B cell (primary cell): Measurements from ENCODE around the gene MYRFL. TPM values are rescaled to one million over a fixed set of nuclear protein-coding genes. Genes with fewer than 3 reads are reported as not detected.

Experiments used
- ATAC-seq: fragments of 200-7000 bp; cut with Tn5 transposase; one replicate; pipeline ENCODE4 v1.10.0; 2021; ENCODE audit warnings: low read depth, mild to moderate bottlenecking, moderate number of reproducible peaks, moderate library complexity
- CTCF ChIA-PET: fragments of 350-600 bp; sonication (Branson Sonifier 250); formaldehyde crosslinking; loops from one replicate; lab custom pipeline; 2021; ENCODE audit warnings: antibody characterized with exemption, inconsistent platforms; lab: Charles Lee
- POLR2A ChIA-PET: fragments of 350-600 bp; sonication (Branson Sonifier 250); formaldehyde crosslinking; loops from one replicate; lab custom pipeline; 2021; ENCODE audit warnings: antibody characterized with exemption; lab: Charles Lee
- DNase-seq: peaks from one replicate; pipeline ENCODE4 v3.0.0; 2013
- H2AFZ ChIP-seq: 2 replicates; pipeline ENCODE4 v1.6.1; 2012; ENCODE audit warnings: mild to moderate bottlenecking, low read depth, low read length; ENCODE audit not compliant: insufficient read depth, poor library complexity, severe bottlenecking
- H3K27ac ChIP-seq, 2 donors: 1 replicate in 1 of 2; 2 replicates in 1 of 2; pipeline ENCODE4 v1.5.1; 2012 to 2013; ENCODE audit warnings: low read length in 2 of 2, mild to moderate bottlenecking in 2 of 2, moderate library complexity in 1 of 2
- H3K27me3 ChIP-seq, 4 experiments: fragments of 200-600 bp in 1 of 4; sonication (generic) in 1 of 4; replicated peaks in 1 of 4; 1 replicate in 2 of 4; 2 replicates in 2 of 4; pipeline versions ENCODE4 v1.6.1 to v1.7.0; 2013 to 2016; ENCODE audit warnings: low read length in 3 of 4, mild to moderate bottlenecking in 2 of 4, mixed read lengths in 1 of 4, moderate library complexity in 1 of 4; ENCODE audit not compliant: insufficient read depth in 4 of 4, control insufficient read depth in 3 of 4; ENCODE audit errors: control extremely low read depth in 1 of 4
- H3K36me3 ChIP-seq, 2 experiments: replicated peaks in 1 of 2; 1 replicate in 1 of 2; 2 replicates in 1 of 2; pipeline versions ENCODE4 v1.6.1 to v1.7.1; 2013; ENCODE audit warnings: low read length in 1 of 2; ENCODE audit not compliant: insufficient read depth in 2 of 2, control insufficient read depth in 1 of 2; ENCODE audit errors: control extremely low read depth in 1 of 2, extremely low read depth in 1 of 2
- H3K4me1 ChIP-seq, 2 donors: fragments of 200-600 bp in 1 of 2; sonication (generic) in 1 of 2; 1 replicate in 1 of 2; 2 replicates in 1 of 2; pipeline versions ENCODE4 v1.5.1 to v1.6.1; 2013 to 2017; ENCODE audit warnings: low read length in 2 of 2; ENCODE audit not compliant: control insufficient read depth in 2 of 2, insufficient read depth in 2 of 2
- H3K4me2 ChIP-seq: replicated peaks from 2 replicates; pipeline ENCODE3; 2012; ENCODE audit warnings: mild to moderate bottlenecking, low read depth, low read length; ENCODE audit not compliant: poor library complexity, severe bottlenecking
- H3K4me3 ChIP-seq, 5 experiments: fragments of 200-600 bp in 1 of 5; sonication (generic) in 1 of 5; 1 replicate in 3 of 5; 2 replicates in 2 of 5; pipeline versions ENCODE4 v1.5.1 to v1.7.0; 2011 to 2016; ENCODE audit warnings: low read length in 4 of 5, mild to moderate bottlenecking in 4 of 5, low read depth in 2 of 5, control low read depth in 1 of 5, moderate library complexity in 1 of 5; ENCODE audit not compliant: insufficient read depth in 1 of 5; ENCODE audit errors: control extremely low read depth in 1 of 5, extremely low read depth in 1 of 5
- H3K79me2 ChIP-seq: fragments of 200-600 bp; sonication (generic); one replicate; pipeline ENCODE4 v1.6.0; 2016; ENCODE audit warnings: low read length; ENCODE audit not compliant: control insufficient read depth, insufficient read depth
- H3K9ac ChIP-seq: fragments of 200-600 bp; sonication (generic); 2 replicates; pipeline ENCODE4 v1.6.1; 2017; ENCODE audit warnings: mild to moderate bottlenecking, low read length, moderate library complexity
- H3K9me3 ChIP-seq, 3 donors: one replicate each; pipeline versions ENCODE4 v1.6.1 to v1.7.1; 2013; ENCODE audit warnings: low read length in 2 of 3; ENCODE audit not compliant: control insufficient read depth in 2 of 3, insufficient read depth in 1 of 3; ENCODE audit errors: control extremely low read depth in 1 of 3
- H4K20me1 ChIP-seq: 2 replicates; pipeline ENCODE4 v1.6.0; 2012; ENCODE audit warnings: mild to moderate bottlenecking, low read length; ENCODE audit not compliant: insufficient read depth, control insufficient read depth, poor library complexity, severe bottlenecking
- H3K27ac Mint-ChIP-seq: one replicate; pipeline ENCODE4 v1.8.0; 2021; ENCODE audit warnings: mixed read lengths
- H3K27me3 Mint-ChIP-seq: one replicate; pipeline ENCODE4 v1.8.0; 2021; ENCODE audit warnings: mixed read lengths
- H3K4me1 Mint-ChIP-seq: one replicate; pipeline ENCODE4 v1.8.0; 2021; ENCODE audit warnings: mixed read lengths
- H3K4me3 Mint-ChIP-seq: one replicate; pipeline ENCODE4 v1.8.0; 2021; ENCODE audit warnings: mixed read lengths
- H3K9me3 Mint-ChIP-seq: one replicate; pipeline ENCODE4 v1.8.0; 2022; ENCODE audit warnings: mixed read lengths; ENCODE audit not compliant: insufficient read depth
- CTCF ChIP-seq: fragments of 200-600 bp; IDR thresholded peaks from one replicate; pipeline ENCODE4 v1.8.0; 2022; ENCODE audit warnings: antibody characterized with exemption, mild to moderate bottlenecking
- EZH2 ChIP-seq: IDR thresholded peaks from 2 replicates; pipeline ENCODE4 v1.6.1; 2012; ENCODE audit warnings: borderline replicate concordance, low read depth, mild to moderate bottlenecking, moderate library complexity, low read length; ENCODE audit not compliant: insufficient read depth, poor library complexity, severe bottlenecking
- WGBS: methylation state at CpG from one replicate; pipeline ENCODE4 v1.1.5; 2013; ENCODE audit warnings: missing lambda C conversion rate; ENCODE audit not compliant: insufficient coverage; 5-methylcytosine and 5-hydroxymethylcytosine counted together
- intact Hi-C: fragments of 100-400 bp; cut with micrococcal nuclease; formaldehyde crosslinking; loops from one replicate; pipeline ENCODE4 v1.10.0; 2022
- polyA plus RNA-seq: library from polyadenylated mRNA; depleted of rRNA; stranded (reverse); fragments of >200 nt; gene quantifications from 2 replicates; pipeline ENCODE4 v1.2.3, GENCODE V29; 2012
- total RNA-seq, 2 donors: library from RNA; stranded (reverse); fragments of 120-200 nt in 1 of 2; gene quantifications; 1 replicate in 1 of 2; 2 replicates in 1 of 2; pipeline versions ENCODE4 v1.2.3 to v1.2.4, GENCODE V29; 2013 to 2022

Gene MYRFL
- total and polyA plus RNA-seq, 2 donors (not counting 1 experiment from before 2014, with no cell fraction given) = 0.28 TPM; not detected in 1

GRCh38 chr12:69872804-69873203 is 47.8 kb downstream of the MYRFL start:
- H3K4me2 ChIP-seq = no peak overlapping the region
- 20% methylated on average over 1 of the region's 3 CpGs for WGBS
- H3K4me3 Mint-ChIP-seq = no peak overlapping the region
- H3K36me3 ChIP-seq = no peaks in the 10 kb centered on the region
- TF ChIP-seq CTCF = no peak
- no peak for TF ChIP-seq EZH2
- H3K4me3 ChIP-seq = no peak overlapping the region
- peaks cover 23% of the 10 kb centered on the region for H3K27me3 Mint-ChIP-seq
- H3K9me3 Mint-ChIP-seq = no peaks in the 10 kb centered on the region
- ChIA-PET CTCF (no interaction called here), POLR2A (no interaction called here)
- no peaks in the 10 kb centered on the region for H3K4me1 Mint-ChIP-seq
- H4K20me1 ChIP-seq = no peaks in the 10 kb centered on the region
- no peaks in the 10 kb centered on the region for H3K9me3 ChIP-seq
- H3K79me2 ChIP-seq = no peaks in the 10 kb centered on the region
- no peak overlapping the region for H3K27ac Mint-ChIP-seq
- DNase-seq = no peak
- H3K4me1 ChIP-seq = no peaks in the 10 kb centered on the region
- ATAC-seq = no peak
- no peak overlapping the region for H3K27ac ChIP-seq
- H3K9ac ChIP-seq = no peak overlapping the region
- intact Hi-C loops = no loop called here
- no peak overlapping the region for H2AFZ ChIP-seq
- no peaks in the 10 kb centered on the region for H3K27me3 ChIP-seq

- Histone ChIP-seq H3K27ac (no peak overlapping the region), H3K4me3 (no peak overlapping the region), H3K9me3 (no peaks in the 10 kb centered on the region), H4K20me1 (no peaks in the 10 kb centered on the region), H3K4me1 (no peaks in the 10 kb centered on the region), H3K79me2 (no peaks in the 10 kb centered on the region), H3K9ac (no peak overlapping the region), H3K36me3 (no peaks in the 10 kb centered on the region), H3K4me2 (no peak overlapping the region), H2AFZ (no peak overlapping the region), H3K27me3 (peaks cover 0 to under 1% (median 0%) of the 10 kb centered on the region in 4 experiments)
- TF ChIP-seq EZH2 (no peak), CTCF (no peak)
- intact Hi-C loops = no loop called here
- 83% methylated on average over 2 of the region's 2 CpGs for WGBS
- ATAC-seq (no peak), DNase-seq (no peak)
- no peak overlapping the region for H3K27ac Mint-ChIP-seq
- H3K4me1 Mint-ChIP-seq = no peaks in the 10 kb centered on the region
- H3K9me3 Mint-ChIP-seq = no peaks in the 10 kb centered on the region
- CTCF ChIA-PET = no interaction called here
- POLR2A ChIA-PET = no interaction called here
- peaks cover 23% of the 10 kb centered on the region for H3K27me3 Mint-ChIP-seq
- H3K4me3 Mint-ChIP-seq = no peak overlapping the region
These were observed 48.4 kb downstream of the MYRFL start for GRCh38 chr12:69873429-69873828.
